HG03159 (cell line): ENCODE results near the gene WNT11.
A peak's percentile ranks its signal among the peaks of the same experiment; 100 is the strongest.

Experiments
- ATAC-seq: cut with Tn5 transposase; IDR thresholded peaks from one replicate; pipeline ENCODE4 v1.9.1; 2021; ENCODE audit warnings: mild to moderate bottlenecking, moderate library complexity; ENCODE audit not compliant: unreplicated experiment

Gene WNT11

DNA sequence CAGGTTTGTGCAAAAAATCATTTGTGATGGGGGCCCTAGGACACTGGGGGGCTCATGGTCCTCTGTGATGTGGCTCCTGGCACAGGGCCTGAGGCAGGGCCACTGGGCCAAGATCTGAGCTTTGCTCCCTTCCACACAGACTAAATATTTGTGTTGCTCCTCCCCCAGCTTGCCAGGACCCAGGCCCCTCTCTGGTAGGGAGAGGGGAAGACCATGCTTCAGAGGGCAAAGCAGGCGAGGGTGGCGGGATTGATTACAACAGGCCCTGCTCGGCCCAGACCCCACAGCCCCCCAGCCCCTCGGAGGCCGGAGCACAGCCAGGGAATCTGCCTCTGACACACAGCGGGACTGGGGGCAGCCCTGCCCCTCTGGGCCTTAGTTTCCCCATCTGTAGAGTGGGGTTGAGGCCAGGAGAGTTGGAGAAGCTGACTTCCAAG lies 29.0 kb downstream of the WNT11 start:
- no peak for ATAC-seq

DNA sequence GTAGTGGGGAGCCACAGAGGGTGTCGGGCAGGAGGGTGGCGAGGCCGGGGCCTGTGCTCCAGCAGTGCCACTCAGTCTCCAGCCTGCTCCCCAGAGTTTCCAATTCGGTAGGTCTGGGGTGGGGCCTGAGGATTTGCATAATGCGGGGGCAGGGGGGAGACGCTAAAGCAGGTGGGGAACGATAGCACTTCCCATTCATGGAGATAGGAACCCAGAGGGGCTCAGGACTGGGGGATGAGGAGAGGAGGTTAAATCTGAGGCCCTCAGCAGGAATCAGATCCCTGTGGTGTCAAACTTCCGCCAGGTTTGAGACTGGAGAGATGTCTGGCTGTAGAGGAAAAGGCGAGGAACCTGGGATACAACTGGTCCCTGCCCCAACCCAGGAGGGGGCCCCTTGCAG lies 29.8 kb downstream of the WNT11 start:
- ATAC-seq: no peak

DNA sequence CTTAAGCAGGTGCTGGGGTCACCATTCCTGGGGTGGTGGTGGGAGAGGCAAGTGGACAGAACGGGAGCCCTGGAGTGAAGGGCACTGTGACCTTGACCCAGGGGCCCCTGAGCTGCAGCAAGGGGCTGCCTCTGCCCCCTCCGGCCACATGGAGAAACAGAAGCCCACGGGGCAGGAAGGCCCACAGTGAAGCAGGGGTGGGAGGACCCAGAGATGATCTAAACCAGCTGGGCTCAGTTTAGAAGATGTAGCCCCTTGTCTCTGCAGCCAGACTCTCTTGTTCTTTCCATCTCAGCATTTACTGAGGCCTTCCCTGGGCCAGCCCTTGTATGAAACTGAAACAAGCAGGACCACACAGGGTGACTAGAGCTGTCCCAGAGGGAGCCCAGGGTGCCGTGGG lies 30.5 kb downstream of the WNT11 start:
- ATAC-seq: no peak

DNA sequence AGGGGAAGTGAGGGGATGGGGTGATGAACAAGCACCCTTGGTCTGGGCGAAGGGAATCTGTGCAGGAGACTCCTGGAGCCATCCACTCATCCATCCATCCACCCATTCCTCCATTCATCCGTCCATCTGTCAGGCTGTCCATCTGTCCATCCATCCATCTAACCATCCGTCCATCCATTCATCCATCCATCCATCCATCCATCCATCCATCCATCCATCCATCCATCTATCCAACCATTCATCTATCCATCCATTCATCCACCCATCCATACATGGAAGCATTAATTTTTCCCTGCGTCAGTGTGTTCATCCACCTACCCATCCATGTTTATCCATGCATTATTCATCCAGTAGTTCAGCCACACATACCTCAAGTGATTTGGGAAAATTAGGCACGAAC lies 32.0 kb downstream of the WNT11 start:
- no peak for ATAC-seq

DNA sequence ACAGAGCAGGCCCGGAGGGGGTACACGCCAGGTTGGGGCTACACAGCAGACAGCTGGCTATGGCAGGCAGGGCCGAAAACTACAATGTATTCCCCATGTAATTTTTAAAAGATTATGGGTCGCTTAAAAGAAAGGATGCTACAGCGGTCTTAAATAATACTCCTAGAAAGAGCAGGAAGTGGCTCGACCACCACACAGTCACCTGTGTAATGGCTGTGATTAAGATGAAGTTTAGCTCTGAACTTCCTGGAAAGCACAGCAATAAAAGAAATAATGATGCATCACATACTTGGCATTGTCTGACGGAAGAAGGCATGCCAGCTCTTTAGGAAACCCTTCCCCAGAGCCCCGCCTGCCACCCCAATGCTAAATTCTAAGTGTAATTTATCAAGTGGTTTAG lies 32.6 kb downstream of the WNT11 start:
- ATAC-seq: no peak

DNA sequence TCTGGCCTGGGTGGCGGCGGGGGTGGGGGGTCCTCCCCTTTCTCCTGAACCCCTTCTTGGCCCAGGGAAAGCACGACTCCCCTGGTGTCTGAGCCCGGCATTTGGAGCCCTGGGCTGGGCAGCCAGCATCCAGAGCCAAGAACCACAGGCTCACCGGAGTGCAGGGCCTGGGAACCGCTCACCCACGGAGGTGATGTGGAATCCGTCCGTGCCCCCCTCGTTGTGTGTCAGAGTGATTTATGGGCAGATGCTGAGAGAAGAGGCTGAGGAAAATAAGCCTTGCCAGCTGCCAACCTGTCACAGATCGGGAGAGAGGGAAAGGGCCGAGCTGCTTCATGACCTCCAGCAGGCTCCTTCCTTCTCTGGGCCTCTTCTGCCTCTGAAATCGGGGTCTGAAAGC lies 33.7 kb downstream of the WNT11 start:
- ATAC-seq: no peak

DNA sequence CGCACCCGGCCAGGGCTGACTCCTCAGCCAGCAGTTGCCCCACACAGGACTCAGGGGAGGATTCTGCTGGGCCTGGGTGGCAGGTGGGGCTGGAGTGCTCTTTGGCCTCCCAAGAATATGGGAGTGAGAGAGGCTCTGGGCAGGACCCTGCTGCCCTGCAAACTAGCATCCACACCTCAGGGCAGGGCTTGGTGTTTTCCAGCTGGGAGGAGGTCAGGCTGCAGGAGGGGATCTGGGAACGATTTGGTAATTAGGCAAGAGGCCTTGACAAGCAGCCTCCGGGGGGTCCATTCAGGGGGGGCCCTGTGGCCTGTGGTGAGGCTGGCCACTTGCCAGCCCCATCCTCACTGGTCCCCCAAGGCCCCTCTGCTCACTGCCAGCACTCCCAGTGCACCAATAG lies 35.8 kb downstream of the WNT11 start:
- no peak for ATAC-seq

DNA sequence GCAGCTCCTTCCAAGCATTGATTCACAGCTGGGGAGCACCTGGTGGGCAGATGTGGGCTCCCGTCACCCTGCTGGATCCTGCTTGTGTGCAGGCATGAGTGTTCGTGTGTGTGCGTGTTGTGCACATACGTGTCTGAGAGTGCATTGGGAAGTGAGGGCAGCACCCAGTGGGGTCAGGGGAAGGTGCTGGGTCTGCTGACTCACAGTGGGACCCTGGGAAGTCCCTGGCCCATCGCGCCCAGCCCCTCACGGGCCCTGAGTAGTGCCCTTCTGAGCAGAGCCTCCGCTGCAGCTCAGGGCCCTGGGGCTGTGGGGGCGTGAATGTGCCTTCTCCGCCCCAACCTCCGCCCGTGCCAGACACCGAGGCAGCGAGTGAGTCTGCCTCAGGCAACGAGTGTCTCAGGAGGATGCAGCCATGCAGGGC lies 36.8 kb downstream of the WNT11 start:
- ATAC-seq: no peak

DNA sequence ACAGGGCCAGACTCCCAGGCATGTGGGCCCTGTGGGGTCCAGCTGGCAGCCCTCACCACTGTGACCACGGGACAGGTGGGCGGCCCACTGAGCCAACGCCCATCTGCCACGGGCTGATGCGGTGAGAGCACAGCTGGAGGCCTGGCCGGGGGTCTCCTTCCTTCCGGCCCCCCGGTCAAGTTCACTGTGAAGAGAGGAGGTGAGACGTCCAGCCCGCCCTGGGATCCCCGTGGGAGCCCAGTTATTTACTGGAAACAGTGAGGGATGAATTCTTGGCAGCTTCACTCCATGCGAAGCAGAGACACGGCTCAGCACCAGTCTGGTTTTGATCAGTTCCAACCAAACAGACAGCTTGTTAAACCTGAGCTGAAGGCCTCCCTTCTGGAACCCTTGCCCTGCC lies 38.7 kb downstream of the WNT11 start:
- no peak for ATAC-seq

DNA sequence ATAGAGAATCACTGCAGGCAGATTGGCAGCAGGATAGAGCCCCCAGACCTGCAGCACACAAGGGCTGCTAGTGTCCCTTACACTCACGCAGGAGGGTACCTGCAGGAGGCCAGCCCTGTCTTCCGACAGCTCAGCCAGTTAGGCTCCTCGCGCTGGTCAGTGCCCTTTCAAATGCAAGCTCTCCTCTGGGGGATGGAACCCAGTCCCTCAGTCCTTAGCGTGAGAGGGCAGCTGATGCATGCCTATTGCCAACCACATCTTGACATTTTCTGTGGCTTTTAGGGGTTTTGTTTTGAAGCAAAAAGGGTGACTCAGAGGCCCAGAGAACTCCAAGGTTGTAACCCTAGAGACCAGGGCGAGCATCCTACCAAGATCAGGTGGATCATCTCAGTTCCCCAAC lies 40.0 kb downstream of the WNT11 start:
- peak; percentile 49 for ATAC-seq

DNA sequence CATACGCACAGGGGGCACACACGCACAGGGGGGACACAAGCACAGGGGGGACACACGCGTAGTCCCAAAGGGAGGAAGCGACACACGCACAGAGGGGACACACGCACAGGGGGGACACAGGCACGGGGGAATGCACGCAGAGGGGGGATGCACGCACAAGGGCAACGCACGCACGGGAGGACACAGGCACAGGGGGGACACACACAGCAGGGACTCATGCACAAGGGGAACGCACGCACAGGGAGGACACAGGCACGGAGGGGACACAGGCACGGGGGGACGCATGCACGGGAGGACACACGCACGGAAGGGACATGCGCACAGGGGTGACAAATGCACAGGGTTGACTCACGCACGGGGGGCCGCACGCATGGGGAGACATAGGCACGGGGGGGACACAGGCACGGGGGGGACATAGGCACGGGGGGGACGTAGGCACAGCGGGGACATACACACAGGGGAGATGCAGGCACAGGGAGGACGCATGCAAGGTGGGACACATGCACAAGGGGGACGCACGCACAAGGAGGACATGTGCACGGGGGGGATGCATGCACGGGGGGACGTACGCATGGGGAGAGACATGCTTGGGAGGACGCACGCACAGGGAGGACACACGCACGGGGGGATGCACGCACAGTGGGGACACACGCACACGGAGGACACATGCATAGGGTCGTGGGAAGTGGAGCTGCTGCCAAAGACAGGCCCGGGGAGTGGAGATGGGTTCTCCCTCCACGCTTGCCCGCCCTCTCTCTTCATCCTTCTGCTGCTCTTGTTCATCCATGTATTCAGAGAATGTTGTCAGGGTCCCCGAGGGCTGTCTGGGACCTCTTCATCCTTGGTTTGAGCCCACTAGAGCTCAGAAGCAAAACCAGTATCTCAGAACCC lies 41.2 kb downstream of the WNT11 start:
- no peak for ATAC-seq

DNA sequence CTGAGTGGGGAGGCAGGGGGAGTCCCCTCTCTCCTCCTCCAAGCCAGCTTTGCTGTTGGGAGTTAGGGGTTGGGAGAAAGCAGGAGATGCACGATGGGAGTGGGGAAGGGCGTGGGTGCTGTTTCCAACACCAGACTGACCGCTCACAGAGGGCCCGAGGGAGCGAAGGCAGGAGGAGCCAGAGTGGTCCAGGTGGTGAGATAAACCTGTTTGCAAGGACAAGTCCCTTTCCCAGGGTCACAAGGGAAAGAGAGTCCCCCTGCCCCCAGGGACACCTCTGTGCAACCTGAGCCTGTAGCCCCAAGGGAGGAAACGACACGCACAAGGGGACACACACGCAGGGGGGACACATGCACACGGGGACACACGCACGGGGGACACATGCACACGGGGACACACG lies 42.2 kb downstream of the WNT11 start:
- ATAC-seq: no peak

DNA sequence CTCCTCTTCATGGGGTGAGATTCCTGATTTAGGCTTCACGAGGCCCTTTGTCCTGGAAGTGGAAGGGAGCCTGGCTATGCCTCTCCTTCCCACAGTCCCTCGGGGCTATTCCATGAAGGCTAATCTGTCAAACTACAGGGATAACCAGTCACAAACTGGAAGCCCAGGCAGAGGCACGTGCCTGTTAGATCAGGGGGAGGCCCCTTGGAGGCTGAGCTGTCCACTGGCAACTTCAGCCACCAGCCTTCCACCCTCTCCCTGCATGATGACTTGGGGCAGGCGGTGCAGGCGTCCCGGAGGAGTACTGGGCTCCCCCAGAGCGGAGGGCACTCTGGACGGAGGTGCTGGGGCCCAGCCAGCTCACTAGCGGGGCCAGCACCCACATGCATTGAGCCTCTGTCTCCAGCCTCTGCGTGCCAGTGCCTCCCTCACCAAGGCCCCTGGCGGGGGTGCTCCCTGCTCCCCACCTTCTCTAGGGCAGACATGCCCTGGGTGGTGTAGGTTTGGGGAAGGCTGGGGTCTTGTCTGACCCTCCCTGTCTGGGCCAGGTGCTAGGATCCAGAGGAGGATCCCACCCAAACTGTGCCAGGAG lies 42.9 kb downstream of the WNT11 start:
- no peak for ATAC-seq

DNA sequence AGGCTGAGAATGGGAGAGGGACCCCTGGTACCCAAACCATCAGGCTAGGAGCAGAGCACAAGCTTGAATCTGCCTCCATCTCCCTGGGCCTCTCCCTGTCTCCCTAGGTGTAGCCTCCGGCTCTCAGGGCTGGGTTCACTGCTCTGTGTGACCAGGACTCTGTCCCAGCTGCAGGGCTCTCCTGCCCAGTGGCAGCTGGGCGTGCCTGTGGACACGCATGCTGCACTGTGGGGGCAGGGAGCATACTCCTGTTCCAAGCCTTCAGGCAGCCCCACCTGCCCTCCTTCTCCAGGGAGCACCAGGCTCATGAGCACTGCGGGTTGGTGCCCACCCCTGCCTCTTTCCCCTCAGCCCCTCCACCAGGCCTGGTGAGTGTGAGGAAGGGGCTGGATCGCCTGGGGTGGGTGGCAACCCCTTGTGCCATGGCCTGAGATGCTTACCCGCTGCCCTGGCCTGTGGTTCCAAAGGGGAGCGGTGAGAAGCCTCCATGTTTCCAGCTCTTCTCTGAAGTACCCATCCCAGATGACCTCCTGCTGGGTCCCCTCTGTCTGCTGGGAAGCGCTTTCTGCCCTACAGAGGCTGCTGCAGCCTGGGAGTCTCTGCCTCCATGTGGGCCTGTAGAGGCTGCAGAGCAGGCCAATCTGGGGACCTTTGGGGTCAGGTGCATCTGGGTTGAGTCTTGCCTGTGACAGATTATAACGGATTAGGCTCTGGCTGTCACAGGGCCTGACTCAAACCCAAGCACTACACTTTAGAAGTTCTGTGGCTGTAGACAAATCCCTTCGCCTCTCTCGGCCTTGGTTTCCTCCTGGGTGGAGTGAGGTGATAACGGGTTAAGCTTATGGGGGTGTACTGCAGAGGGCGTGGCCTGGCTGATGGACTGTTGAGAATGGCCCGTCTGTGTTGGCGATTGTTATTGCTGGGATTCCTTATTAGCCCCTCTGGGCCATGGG lies 43.7 kb downstream of the WNT11 start:
- ATAC-seq: no peak

DNA sequence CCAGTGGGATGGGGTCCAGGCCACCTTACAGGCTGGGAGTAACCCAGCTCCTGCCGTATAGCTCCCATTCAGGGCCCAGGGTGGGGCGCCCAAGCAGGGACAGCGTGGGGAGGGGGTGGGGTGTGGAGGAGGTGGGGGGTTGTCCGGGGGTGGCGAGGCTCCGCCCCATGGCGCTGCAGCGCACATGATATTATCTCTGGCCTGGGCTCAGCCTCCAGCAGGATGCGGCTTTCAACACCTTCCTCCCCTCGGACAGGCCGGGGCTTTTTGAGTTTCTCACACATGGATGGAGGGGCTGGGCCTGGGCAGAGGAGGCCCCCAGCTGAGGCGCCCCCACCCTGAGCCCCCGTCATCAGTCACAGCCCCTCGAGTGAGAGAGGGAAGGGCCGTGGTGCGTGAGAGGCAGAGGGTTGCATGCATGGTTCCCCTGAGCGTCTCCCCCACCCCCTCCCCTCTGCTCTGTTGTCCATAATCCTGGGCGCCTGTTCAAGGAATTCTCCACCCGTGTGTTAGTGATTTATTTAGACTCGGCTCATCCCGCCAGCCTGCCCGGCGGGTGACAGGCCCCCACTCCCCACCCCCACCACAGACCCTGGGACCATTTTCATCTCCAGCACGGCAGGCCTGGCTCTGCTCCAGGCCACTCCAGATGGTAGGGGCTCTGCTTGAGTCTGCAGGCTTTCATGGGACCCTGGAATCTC lies 44.9 kb downstream of the WNT11 start:
- no peak for ATAC-seq

DNA sequence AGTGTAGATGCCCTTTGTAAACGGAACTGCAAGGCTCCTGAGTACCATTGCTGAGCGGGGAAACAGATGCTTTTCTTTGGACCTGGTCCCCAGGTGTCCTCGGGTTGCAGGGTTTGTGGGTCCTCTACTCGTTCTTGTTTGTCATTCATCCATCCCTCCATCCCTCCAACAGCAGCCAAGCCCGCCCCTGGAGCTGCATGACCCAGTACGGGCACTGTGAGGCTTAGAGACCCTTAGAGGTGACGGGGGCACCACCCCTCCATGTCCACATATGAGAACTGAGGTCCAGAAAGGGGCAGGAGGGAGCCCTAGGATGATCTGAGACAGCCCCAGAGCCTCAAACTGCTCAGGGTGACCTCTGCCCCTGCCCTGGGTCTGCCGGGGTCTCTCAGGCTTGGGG lies 45.4 kb downstream of the WNT11 start:
- no peak for ATAC-seq

DNA sequence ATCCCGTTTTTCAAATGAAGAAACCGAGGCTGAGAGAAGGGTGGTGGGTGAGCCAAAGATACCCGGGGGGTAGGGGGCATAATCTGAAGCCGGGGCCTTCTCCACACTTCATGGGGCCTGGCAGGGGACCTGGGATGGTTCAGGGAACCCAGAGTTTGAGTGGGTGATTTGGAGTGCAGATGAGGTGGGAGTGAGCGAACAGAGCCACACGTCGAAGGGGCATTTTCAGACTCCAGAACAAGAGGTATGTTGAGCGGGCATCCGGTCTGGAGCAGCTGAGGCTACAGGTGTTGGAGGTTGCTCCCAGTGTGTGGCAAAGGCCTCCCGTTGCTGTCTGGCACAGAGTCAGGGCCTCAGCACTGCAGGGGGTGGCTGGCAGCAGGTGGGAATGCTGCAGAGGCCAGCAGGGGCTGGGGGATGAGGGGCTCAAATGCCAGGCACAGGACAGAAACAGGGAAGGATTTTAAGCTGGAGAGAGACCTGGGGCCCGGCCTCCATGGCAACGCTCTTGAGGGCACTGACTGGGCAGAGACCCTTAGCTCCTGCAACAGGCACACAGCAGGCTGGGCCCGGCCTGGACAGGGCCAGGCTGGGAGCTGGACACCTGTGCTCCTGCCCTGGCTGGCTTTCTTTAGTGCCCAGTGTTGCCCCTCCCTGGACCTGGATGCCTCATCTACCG lies 46.2 kb downstream of the WNT11 start:
- ATAC-seq: no peak

DNA sequence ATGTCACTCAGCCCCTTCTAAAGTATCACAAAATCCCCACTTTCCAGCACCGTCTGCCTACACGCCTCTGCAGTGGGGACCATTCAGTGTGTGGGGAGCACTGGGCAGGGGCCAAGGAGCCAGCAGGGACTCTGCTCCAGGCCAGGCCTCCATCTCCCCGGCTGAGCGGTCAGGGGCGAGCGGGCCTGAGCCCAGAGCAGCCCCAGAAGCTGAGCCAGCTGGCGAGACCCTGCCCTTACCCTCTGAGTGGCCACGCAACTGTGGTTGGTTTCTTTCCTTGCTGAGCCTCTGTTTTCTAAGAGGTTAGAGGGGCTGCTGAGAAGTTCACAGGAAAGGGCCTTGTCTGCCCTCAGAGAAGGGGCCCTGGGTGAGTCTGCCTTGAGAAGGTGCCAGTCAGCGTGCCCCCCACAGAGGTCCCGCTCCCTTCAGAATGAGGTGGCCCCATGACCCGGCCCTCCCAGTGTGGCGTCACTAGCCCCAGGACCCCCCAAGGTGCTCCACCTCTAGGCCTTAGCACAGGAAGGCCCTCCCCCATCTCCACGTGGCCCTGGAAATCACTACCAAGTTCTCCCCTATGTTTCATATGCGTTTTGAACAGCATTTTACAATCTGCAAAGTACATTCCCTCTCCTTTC lies 46.9 kb downstream of the WNT11 start:
- no peak for ATAC-seq

DNA sequence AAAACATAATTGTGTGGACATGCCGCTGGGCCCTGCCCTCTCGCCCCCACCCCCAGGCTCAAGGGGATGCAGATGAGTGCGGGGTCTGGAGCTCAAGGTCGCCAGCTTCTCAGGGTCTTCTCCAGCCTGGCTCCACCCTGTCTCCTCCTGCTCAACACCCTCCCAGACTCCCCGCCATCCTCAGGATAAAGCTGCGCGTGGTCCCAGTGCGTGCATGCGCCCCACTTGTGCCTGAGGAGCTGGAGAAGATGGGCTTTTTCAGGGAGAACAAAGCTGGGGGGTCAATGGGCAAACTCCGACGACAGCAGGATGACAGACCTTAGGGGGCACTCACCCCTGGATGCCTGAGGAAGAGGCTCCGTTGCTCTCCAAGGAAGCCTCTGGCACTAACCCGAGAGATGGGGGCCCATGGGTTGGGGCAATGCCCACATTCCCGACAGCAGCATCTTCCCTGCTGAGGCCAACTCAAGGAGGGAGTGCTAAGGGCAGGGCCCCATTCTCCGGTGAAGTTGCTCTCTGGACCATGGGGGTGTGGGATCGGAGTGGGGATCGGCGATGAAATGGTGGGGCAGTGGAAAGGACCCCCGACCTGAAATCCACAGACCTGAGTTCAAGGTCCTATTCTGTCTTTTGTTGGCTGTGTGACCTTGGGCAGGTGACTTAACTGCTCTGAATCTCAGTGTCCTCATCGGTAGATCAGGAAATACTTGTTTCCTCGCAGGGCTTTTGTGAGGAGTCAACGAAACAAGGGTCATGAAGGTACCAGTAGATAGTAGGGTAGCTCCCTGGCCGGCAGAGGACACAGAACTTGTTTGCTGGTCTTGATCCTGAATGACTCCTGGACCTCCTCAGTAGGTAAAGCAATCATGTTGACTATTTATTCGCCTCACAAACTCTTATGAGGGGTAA lies 47.7 kb downstream of the WNT11 start:
- no peak for ATAC-seq
